ENCODE data around the gene HDAC9. TPM values are rescaled to one million over a fixed set of nuclear protein-coding genes. Genes with fewer than 3 reads are reported as not detected.
"Not testable (repeated sequence)": the region's sequence is repeated elsewhere in the genome, so short reads cannot be mapped to it uniquely, and the experiment has no call there.

Gene HDAC9
- total RNA-seq, 1 experiment from 2014 or later = 11.3 TPM

DNA sequence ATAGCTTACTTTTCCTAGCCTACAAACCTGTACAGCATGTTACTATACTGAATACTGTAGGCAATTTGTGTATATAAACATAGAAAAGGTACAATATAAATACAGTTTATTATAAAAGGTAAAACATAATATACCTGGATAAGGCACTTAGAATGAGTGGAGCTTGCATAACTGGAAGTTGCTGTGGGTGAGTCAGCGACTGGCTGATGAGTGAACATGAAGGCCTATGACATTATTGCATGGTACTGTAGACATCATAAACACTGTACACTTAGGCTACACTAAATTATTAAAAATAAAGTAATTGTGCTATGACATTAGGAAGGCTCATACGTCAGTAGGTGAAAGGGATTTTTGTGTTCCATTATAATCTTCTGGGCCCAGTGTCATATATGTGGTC is 228.8 kb downstream of the HDAC9 start:
- Mint-ChIP-seq H3K27me3 (ENCODE audit: insufficient read depth, unreplicated experiment) (no peaks in the 10 kb centered on the region), H3K27ac (ENCODE audit: low read depth, unreplicated experiment) (no peak overlapping the region), H3K4me3 (ENCODE audit: unreplicated experiment) (no peak overlapping the region), H3K9me3 (ENCODE audit: unreplicated experiment) (no peaks in the 10 kb centered on the region), H3K36me3 (ENCODE audit: insufficient read depth, unreplicated experiment) (no peaks in the 10 kb centered on the region), H3K4me1 (ENCODE audit: insufficient read depth, unreplicated experiment) (no peaks in the 10 kb centered on the region)
- BruUV-seq (replicated peaks) = no TSS peak
- peak; percentile 26 for DNase-seq (ENCODE audit: unreplicated experiment)
- intact Hi-C loops (cut with micrococcal nuclease) = no loop called here
- TF ChIP-seq, protein P1, sequence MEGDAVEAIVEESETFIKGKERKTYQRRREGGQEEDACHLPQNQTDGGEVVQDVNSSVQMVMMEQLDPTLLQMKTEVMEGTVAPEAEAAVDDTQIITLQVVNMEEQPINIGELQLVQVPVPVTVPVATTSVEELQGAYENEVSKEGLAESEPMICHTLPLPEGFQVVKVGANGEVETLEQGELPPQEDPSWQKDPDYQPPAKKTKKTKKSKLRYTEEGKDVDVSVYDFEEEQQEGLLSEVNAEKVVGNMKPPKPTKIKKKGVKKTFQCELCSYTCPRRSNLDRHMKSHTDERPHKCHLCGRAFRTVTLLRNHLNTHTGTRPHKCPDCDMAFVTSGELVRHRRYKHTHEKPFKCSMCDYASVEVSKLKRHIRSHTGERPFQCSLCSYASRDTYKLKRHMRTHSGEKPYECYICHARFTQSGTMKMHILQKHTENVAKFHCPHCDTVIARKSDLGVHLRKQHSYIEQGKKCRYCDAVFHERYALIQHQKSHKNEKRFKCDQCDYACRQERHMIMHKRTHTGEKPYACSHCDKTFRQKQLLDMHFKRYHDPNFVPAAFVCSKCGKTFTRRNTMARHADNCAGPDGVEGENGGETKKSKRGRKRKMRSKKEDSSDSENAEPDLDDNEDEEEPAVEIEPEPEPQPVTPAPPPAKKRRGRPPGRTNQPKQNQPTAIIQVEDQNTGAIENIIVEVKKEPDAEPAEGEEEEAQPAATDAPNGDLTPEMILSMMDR (IDR thresholded peaks at IDR 0.05; ENCODE audit: unreplicated experiment) = no peak
- ChIA-PET CTCF (interaction anchor here (0.9 kb wide), 1 partner anchor 31 kb away, joined by 3 read pairs; no protein-coding TSS in a partner anchor), POLR2A (interaction anchor here (0.6 to 0.7 kb wide), 2 partner anchors 18 to 26 kb away, joined by 3 read pairs; no protein-coding TSS in a partner anchor)

DNA sequence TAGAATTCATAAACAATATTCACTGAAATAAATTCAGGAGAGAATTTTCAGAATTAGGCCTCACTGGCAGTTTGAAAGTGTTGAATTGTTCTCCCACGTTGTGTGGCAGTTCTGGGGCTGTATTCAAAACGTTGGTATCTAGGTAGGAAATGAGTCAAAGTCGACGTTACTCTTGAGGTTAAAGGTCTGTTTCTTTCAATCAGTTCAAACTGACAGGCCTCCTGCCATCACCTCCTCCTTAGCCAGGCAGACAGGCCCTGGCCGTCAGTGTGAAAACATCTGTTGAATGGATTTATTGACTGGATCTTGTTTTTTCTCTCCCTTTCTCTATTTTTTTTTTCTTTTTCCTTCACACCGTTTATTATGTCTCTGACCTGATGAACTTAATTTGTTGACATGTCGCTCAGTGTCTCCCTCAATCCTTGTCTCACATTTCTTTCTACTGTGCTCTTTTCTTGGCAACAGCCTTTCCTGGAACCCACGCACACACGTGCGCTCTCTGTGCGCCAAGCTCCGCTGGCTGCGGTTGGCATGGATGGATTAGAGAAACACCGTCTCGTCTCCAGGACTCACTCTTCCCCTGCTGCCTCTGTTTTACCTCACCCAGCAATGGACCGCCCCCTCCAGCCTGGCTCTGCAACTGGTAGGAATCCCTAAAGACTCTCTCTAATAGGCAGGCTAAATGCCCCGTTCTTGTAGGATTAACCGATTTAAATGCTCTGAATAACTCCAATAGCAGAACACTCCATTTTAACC is 231.7 kb downstream of the HDAC9 start:
- no TSS peak for BruUV-seq (replicated peaks)
- no peaks in the 10 kb centered on the region for H3K4me1 Mint-ChIP-seq (ENCODE audit: insufficient read depth, unreplicated experiment)
- DNase-seq (ENCODE audit: unreplicated experiment) = no peak

GRCh38 chr7:18736012-18736411 is 240.5 kb downstream of the HDAC9 start:
- H3K4me1 Mint-ChIP-seq (ENCODE audit: insufficient read depth, unreplicated experiment); H3K4me3 Mint-ChIP-seq (ENCODE audit: unreplicated experiment); BruUV-seq (replicated peaks); H3K36me3 Mint-ChIP-seq (ENCODE audit: insufficient read depth, unreplicated experiment); POLR2A ChIA-PET; H3K27ac Mint-ChIP-seq (ENCODE audit: low read depth, unreplicated experiment); H3K27me3 Mint-ChIP-seq (ENCODE audit: insufficient read depth, unreplicated experiment); H3K9me3 Mint-ChIP-seq (ENCODE audit: unreplicated experiment); DNase-seq (ENCODE audit: unreplicated experiment); intact Hi-C loops (cut with micrococcal nuclease): not testable (repeated sequence)
- CTCF ChIA-PET = interaction anchor here (1.2 kb wide), 1 partner anchor 42 kb away, joined by 3 read pairs; no protein-coding TSS in a partner anchor

More for the DNA sequence above, 231.7 kb downstream of the HDAC9 start:
- intact Hi-C loops (cut with micrococcal nuclease) = no loop called here
- Mint-ChIP-seq H3K4me3 (ENCODE audit: unreplicated experiment) (no peak overlapping the region), H3K27ac (ENCODE audit: low read depth, unreplicated experiment) (no peak overlapping the region), H3K36me3 (ENCODE audit: insufficient read depth, unreplicated experiment) (no peaks in the 10 kb centered on the region), H3K9me3 (ENCODE audit: unreplicated experiment) (no peaks in the 10 kb centered on the region), H3K27me3 (ENCODE audit: insufficient read depth, unreplicated experiment) (no peaks in the 10 kb centered on the region)
- ChIA-PET POLR2A (no interaction called here), CTCF (no interaction called here)
- TF ChIP-seq, protein P1 (IDR thresholded peaks at IDR 0.05; ENCODE audit: unreplicated experiment) = no peak

GRCh38 chr7:18740579-18740988 is 245.0 kb downstream of the HDAC9 start:
- no peak overlapping the region for H3K27ac Mint-ChIP-seq (ENCODE audit: low read depth, unreplicated experiment)
- BruUV-seq (replicated peaks) = no TSS peak
- DNase-seq (ENCODE audit: unreplicated experiment) = no peak
- H3K36me3 Mint-ChIP-seq (ENCODE audit: insufficient read depth, unreplicated experiment) = no peaks in the 10 kb centered on the region
- ChIA-PET POLR2A (interaction anchor here (1.0 kb wide), 1 partner anchor 449 kb away, joined by 3 read pairs; no protein-coding TSS in a partner anchor), CTCF (interaction anchor here (0.6 kb wide), 1 partner anchor 1819 kb away, joined by 3 read pairs; no protein-coding TSS in a partner anchor)
- peaks cover 7% of the 10 kb centered on the region for H3K9me3 Mint-ChIP-seq (ENCODE audit: unreplicated experiment)
- no peaks in the 10 kb centered on the region for H3K4me1 Mint-ChIP-seq (ENCODE audit: insufficient read depth, unreplicated experiment)
- H3K27me3 Mint-ChIP-seq (ENCODE audit: insufficient read depth, unreplicated experiment) = no peaks in the 10 kb centered on the region
- H3K4me3 Mint-ChIP-seq (ENCODE audit: unreplicated experiment) = no peak overlapping the region
- intact Hi-C loops (cut with micrococcal nuclease) = no loop called here
- TF ChIP-seq, protein P1 (IDR thresholded peaks at IDR 0.05; ENCODE audit: unreplicated experiment) = no peak

All from MCF 10A (cell line).